HG02973 (cell line): ENCODE measurements around the gene SPECC1.
"Not testable (repeated sequence)": the region's sequence is repeated elsewhere in the genome, so short reads cannot be mapped to it uniquely, and the experiment has no call there.

ENCODE experiments used
- ATAC-seq: cut with Tn5 transposase; IDR thresholded peaks from one replicate; pipeline ENCODE4 v1.9.1; 2021; ENCODE audit warnings: moderate library complexity; ENCODE audit not compliant: unreplicated experiment

SPECC1 gene

GRCh38 chr17:20226814-20227482 is 217.8 kb downstream of the SPECC1 start:
- no peak for ATAC-seq

GRCh38 chr17:20227720-20228370 is 218.7 kb downstream of the SPECC1 start:
- ATAC-seq = not testable (repeated sequence)

GRCh38 chr17:20228410-20228809 is 219.3 kb downstream of the SPECC1 start:
- no peak for ATAC-seq

- ATAC-seq = no peak
Measured at GRCh38 chr17:20228860-20229259, 219.7 kb downstream of the SPECC1 start.

DNA sequence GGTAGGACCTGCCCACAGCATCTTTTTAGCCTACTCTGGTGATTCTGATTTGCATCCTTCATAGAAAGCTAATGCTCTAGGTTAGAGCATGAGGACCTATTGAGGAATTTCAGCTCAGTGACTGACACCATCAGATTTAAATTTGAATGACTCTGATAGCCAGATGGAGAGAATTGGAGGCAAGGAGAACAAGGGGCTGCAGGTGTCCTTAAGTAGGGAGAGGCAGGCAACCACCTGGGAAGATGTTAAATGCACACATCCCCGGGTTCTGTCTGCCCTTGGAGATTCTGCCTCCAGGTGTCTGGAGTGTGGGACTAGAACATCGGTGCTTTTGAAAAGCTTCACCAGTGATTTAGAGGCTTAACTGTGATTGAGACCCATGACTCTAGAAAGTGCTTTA is 221.8 kb downstream of the SPECC1 start:
- no peak for ATAC-seq

- ATAC-seq = no peak
Measured at GRCh38 chr17:20232611-20233010, 223.5 kb downstream of the SPECC1 start.

GRCh38 chr17:20234276-20234675 is 225.1 kb downstream of the SPECC1 start:
- ATAC-seq = no peak

- no peak for ATAC-seq
Measured at GRCh38 chr17:20235747-20236146, 226.6 kb downstream of the SPECC1 start.

DNA sequence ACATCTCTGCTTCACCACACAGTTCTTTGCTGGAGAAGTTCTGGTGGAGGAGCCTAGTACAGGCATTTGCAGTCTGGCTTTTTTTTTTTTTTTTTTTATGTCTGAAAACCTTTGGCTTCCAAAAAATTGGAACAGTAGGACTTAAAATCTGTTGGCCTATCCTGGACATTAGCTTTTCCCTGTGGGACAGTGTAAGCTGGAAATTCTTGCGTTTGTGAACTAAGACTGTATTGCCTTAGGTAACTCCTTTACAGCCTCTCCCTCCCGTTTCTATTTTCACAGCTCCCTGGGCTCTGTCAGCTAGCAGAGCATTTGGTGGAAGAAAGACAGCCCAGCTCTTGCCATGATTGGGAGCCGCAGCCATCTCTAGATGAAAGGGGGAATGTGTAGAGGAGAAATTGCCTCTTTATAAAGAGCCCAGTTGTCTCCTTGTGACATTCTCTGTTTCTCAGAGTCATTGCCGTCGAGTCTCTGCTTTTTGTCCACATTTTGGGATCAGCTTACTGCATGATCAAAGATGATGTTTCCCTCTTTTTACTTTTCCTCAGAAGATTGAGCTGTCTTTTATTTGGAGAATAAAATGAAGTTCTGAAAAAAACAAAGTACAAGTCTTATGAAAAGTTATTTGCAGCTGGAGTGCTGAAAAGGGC is 227.5 kb downstream of the SPECC1 start:
- ATAC-seq = no peak

- not testable (repeated sequence) for ATAC-seq
Measured at GRCh38 chr17:20239776-20240175, 230.6 kb downstream of the SPECC1 start.

GRCh38 chr17:20241855-20242254 is 232.7 kb downstream of the SPECC1 start:
- ATAC-seq = no peak

DNA sequence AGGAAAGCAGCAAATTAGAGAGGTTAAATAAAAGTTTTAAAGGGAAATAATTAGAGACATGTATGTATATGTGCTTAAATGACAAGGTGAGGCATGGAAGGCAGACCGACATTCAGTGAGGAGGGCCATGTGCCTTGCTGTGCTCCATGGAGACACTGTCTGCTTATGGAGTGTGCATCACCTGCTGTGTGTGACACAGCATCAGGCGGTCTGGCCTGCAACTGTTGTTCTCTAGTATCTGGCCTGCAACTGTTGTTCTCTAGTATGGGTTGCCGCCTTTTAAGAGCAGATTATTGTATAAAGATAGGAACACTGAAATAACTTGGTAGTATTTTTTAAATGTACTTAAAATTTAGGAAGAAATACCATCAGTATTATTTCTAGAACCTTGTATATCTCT is 233.1 kb downstream of the SPECC1 start:
- no peak for ATAC-seq

- ATAC-seq = no peak
Measured at GRCh38 chr17:20243524-20243923, 234.4 kb downstream of the SPECC1 start.

DNA sequence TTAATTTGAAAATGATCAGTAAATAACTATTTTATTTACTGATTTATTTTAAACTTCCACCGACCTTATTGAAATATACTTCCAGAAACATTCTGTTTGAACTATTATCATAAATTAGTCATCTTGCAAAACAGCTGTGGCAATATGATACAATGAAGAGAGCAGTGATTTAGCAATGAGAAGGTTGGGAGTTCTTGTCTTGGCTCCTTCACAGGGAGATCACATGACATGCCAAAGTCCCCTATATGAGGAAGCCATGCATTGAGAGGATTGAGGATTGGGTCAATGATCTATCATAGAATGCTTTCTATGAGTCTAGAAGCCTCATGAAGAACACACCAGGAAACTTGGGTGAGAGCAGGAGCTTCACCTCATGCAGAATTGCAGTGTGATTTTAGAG is 235.5 kb downstream of the SPECC1 start:
- ATAC-seq = no peak

- ATAC-seq = no peak
Measured at GRCh38 chr17:20246692-20247091, 237.5 kb downstream of the SPECC1 start.

DNA sequence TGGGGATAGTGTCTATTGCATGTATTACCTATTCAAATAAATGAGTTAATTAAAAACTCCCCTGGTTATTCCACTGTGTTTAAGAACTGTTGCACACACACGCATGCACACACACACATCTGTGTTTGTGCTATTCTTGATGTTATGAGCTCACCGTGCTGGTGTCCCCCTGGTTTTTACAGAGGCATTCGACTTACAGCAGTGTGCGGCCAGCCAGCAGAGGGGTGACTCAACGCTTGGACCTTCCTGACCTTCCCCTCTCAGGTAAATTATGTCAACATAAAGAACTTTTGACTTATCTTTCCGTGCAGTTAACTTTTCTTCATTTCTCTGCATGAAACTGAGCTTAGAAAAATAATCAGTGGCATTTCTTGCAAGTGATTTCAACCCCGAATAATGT is 244.2 kb downstream of the SPECC1 start:
- no peak for ATAC-seq

- ATAC-seq = no peak
Measured at GRCh38 chr17:20254541-20254940, 245.4 kb downstream of the SPECC1 start.

- no peak for ATAC-seq
Measured at GRCh38 chr17:20256144-20256543, 247.0 kb downstream of the SPECC1 start.

DNA sequence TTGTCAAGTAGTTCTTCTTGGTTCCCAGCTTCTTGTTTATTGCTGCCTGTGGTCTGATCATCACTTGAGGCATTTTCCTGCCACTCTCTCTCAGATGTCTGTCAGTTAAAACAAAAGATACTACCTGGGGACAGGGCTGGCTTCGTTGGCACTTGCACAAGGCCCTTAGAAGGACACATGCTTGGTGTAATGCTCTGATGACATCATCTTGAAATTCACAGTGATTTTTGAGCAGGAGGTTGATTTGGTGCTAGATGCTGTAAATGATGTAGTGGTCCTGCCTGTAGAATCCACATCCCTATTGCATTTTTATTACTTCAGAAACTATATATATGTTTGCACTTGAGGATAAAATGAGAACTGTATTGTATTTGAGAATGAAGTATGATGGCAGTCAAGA is 247.8 kb downstream of the SPECC1 start:
- ATAC-seq = no peak

GRCh38 chr17:20257798-20258197 is 248.6 kb downstream of the SPECC1 start:
- ATAC-seq = no peak

DNA sequence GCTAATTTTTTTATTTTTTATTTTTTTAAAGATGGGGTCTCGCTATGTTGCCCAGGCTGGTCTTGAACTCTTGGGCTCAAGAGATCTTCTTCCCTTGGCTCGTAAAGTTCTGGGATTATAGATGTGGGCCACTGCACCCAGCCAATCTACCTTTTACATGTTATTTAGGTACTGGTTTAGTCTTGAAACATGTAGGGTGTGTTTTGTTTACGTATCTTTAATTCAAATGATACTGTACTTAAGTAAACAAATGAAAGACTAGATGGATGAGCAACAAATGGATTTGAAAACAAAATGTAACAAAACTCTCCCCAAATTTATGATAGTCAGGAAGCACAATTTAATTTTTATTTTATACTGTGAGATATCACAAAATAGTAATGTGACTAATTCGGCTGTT is 250.5 kb downstream of the SPECC1 start:
- no peak for ATAC-seq

- ATAC-seq = no peak
Measured at GRCh38 chr17:20260268-20260667, 251.1 kb downstream of the SPECC1 start.
